AG04449 (cell line): ENCODE measurements around the gene ADM2.

Source experiments
- CTCF ChIA-PET: fragments of 350-600 bp; formaldehyde crosslinking; extraction: SDS; loops from one replicate; lab custom pipeline; 2021; ENCODE audit warnings: antibody characterized with exemption; lab: Yijun Ruan, JAX
- POLR2A ChIA-PET: fragments of 400-600, 350-600 bp; formaldehyde crosslinking; extraction: SDS; loops from one replicate; lab custom pipeline; 2020; ENCODE audit warnings: antibody characterized with exemption, inconsistent platforms; lab: Yijun Ruan, JAX
- DNase-seq: peaks from one replicate; pipeline ENCODE4 v3.0.0-alpha.2; 2010; ENCODE audit warnings: low read depth, low spot score
- H3K4me3 ChIP-seq: 2 replicates; pipeline ENCODE4 v1.5.1; 2011; ENCODE audit warnings: low read depth, mild to moderate bottlenecking, control low read depth, low read length
- TF ChIP-seq, protein P1 (sequence below): IDR thresholded peaks from one replicate; pipeline ENCODE4 v1.5.1; 2011; ENCODE audit warnings: mild to moderate bottlenecking, moderate library complexity, low read length, control low read depth, inconsistent platforms; ENCODE audit not compliant: insufficient read depth; ENCODE audit errors: missing control alignments

The ADM2 gene

DNA sequence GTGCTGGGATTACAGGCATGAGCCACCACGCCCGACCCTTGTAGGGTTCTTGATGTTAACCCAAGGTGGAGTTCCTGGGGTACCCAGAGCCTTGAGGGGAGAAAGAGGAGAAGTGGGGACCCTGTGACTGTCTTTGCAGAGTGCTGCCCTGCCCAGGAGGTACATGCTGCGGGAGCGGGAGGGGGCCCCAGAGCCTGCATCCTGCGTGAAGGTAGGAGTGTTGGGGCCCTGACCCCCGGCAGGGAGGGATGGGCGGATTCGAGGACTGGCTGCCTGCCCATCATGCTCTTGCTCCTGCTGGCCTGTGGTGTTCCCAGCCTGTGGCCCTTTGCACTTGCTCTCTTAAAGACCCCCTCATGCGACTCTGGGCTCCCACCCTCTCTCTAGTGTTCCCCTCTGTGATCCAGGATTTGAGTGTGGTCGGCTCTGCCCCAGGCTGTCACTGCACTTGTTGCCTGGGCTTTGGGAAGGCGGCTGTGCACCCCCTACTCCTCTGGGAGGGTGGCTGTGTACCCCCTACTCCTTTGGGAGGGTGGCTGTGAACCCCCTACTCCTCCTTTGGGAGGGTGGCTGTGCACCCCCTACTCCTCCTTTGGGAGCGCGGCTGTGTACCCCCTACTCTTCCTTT lies 39.6 kb downstream of the ADM2 start:
- CTCF ChIA-PET, result no interaction called here
- POLR2A ChIA-PET, result no interaction called here
- no peak overlapping the region for H3K4me3 ChIP-seq
- TF ChIP-seq, protein P1, sequence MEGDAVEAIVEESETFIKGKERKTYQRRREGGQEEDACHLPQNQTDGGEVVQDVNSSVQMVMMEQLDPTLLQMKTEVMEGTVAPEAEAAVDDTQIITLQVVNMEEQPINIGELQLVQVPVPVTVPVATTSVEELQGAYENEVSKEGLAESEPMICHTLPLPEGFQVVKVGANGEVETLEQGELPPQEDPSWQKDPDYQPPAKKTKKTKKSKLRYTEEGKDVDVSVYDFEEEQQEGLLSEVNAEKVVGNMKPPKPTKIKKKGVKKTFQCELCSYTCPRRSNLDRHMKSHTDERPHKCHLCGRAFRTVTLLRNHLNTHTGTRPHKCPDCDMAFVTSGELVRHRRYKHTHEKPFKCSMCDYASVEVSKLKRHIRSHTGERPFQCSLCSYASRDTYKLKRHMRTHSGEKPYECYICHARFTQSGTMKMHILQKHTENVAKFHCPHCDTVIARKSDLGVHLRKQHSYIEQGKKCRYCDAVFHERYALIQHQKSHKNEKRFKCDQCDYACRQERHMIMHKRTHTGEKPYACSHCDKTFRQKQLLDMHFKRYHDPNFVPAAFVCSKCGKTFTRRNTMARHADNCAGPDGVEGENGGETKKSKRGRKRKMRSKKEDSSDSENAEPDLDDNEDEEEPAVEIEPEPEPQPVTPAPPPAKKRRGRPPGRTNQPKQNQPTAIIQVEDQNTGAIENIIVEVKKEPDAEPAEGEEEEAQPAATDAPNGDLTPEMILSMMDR, result no peak
- DNase-seq, result no peak

DNA sequence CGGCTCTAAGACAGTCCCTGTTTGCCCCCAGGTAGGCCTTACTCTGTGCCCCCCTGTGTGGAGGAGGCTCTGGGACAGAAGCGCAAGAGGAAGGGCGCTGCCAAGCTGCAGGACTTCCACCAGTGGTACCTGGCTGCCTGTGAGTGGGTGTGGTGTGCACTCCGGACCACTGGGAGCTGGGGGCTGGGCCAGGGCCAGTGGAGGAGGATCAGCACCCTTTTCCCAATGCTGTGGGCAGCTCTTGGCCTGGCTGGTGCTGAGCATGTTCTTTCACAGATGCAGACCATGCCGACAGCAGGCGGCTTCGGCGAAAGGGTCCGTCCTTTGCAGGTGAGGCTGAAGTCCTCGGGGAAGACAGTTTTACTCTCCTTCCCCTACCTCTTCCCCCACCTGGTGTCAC lies 40.4 kb downstream of the ADM2 start:
- ChIA-PET CTCF (interaction anchor here (1.3 kb wide), 1 partner anchor 99 kb away, joined by 5 read pairs; no protein-coding TSS in a partner anchor), POLR2A (no interaction called here)
- TF ChIP-seq, protein P1, result no peak
- no peak overlapping the region for H3K4me3 ChIP-seq
- no peak for DNase-seq

DNA sequence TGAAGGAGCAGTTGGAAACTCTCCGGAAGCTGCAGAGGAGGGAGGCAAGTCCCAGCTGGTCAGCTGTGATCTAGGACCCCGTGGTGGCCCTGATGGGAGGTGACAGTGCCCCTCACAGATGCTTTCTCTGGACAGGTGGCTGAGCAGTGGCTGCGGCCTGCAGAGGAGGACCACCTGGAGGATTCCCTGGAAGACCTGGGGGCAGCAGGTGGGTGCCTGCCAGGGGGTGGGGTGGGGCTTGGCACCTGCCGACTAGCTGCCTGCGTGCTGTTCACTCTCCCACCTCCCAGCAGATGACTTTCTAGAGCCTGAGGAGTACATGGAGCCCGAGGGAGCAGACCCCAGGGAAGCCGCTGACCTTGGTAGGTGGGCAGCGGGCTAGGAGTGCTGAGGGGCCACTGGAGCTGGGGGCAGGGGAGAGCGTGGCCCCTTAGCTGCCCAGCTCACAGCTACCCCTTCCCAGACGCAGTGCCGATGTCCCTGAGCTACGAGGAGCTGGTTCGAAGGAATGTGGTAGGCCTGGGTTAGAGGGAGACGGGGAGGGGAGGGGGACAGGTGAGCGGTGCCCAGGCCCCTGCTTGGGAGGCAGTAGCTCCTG lies 41.0 kb downstream of the ADM2 start:
- POLR2A ChIA-PET, result interaction anchor here (0.8 kb wide), 1 partner anchor 14 kb away, joined by 3 read pairs; the partner anchor contains the start of genes LMF2 and NCAPH2

DNA sequence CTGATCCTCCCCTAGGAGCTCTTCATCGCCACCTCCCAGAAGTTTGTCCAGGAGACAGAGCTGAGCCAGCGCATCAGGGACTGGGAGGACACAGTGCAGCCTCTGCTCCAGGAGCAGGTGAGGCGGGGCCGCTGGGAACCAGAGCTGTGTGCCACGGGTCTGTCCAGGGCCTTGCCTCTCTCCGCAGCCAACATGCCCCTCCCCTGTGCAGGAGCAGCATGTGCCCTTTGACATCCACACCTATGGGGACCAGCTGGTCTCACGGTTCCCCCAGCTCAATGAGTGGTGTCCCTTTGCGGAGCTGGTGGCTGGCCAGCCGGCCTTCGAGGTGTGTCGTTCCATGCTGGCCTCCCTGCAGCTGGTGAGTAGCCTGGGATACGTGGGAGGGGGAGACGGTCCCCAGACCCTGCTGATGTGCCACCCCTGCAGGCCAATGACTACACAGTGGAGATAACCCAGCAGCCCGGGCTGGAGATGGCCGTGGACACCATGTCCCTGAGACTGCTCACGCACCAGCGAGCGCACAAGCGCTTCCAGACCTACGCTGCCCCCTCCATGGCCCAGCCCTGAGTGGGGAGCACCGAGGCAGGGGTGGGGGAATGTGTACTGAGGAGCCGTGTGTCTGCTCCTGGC lies 41.6 kb downstream of the ADM2 start:
- no peak overlapping the region for H3K4me3 ChIP-seq
- no peak for DNase-seq
- TF ChIP-seq, protein P1, result no peak
- CTCF ChIA-PET, result interaction anchor here (1.0 to 1.3 kb wide), 2 partner anchors 14 to 98 kb away, joined by 3 to 5 read pairs; no protein-coding TSS in a partner anchor
- POLR2A ChIA-PET, result interaction anchor here (0.8 kb wide), 1 partner anchor 15 kb away, joined by 3 read pairs; the partner anchor contains the start of genes LMF2 and NCAPH2

More for the DNA sequence above, 41.0 kb downstream of the ADM2 start:
- CTCF ChIA-PET, result interaction anchor here (1.0 to 1.3 kb wide), 2 partner anchors 14 to 99 kb away, joined by 3 to 5 read pairs; no protein-coding TSS in a partner anchor
- TF ChIP-seq, protein P1, result no peak
- no peak overlapping the region for H3K4me3 ChIP-seq
- no peak for DNase-seq

DNA sequence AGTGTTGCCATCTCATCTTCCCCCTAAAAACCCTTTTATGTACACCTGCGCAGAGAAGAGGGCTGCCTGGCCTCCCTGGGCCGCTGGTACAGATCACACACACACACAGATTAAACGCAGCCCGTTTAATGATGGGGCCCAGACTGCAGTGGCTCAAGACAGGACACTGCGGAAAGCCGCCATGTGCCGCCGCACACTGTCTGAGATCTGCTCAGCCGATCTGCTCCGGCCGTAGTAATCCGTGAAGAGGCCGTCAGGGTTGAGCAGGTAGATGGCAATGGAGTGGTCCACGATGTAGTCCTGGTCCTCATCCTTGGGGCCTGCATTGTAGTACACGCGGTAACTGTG lies 42.1 kb downstream of the ADM2 start:
- DNase-seq, result no peak
- ChIA-PET CTCF (interaction anchor here (1.5 kb wide), 1 partner anchor 16 kb away, joined by 4 read pairs; the partner anchor contains the start of gene LMF2), POLR2A (interaction anchor here (3.0 kb wide), 1 partner anchor 15 kb away, joined by 25 read pairs; the partner anchor contains the start of genes LMF2 and NCAPH2)
- TF ChIP-seq, protein P1, result no peak
- no peak overlapping the region for H3K4me3 ChIP-seq
